H1 (cell line): ENCODE data around the gene CIC. TPM values are rescaled to one million over a fixed set of nuclear protein-coding genes. Genes with fewer than 3 reads are reported as not detected.

Source experiments
- CTCF ChIA-PET: fragments of 300-600 bp; sonication (Branson Sonifier 250); formaldehyde crosslinking; loops from one replicate; lab custom pipeline; 2021; ENCODE audit not compliant: partially characterized antibody; lab: Charles Lee
- POLR2A ChIA-PET: fragments of 300-600 bp; sonication (Branson Sonifier 250); formaldehyde crosslinking; loops from one replicate; lab custom pipeline; 2021; ENCODE audit warnings: inconsistent platforms; ENCODE audit not compliant: partially characterized antibody; lab: Charles Lee
- DNase-seq, 2 experiments: peaks; one replicate each; pipeline versions ENCODE4 v3.0.0 to v3.0.0-alpha.2; 2010 to 2022; ENCODE audit warnings: low spot score in 2 of 2, low read depth in 1 of 2, mixed read lengths in 1 of 2
- FAIRE-seq: peaks from 2 replicates; lab custom pipeline; 2011; peaks lifted over from hg19 to GRCh38; lab: Jason Lieb, UNC
- H2AFZ ChIP-seq: 2 replicates; pipeline ENCODE4 v1.8.1; 2012; ENCODE audit warnings: low read length, inconsistent platforms
- H2AK5ac ChIP-seq: 2 replicates; pipeline ENCODE4 v1.6.1; 2013; ENCODE audit warnings: low read depth, low read length
- H2BK120ac ChIP-seq: replicated peaks from 2 replicates; pipeline ENCODE3; 2013; ENCODE audit warnings: low read depth, low read length, inconsistent platforms
- H2BK12ac ChIP-seq: 2 replicates; pipeline ENCODE4 v1.6.1; 2013; ENCODE audit warnings: low read depth, low read length
- H2BK15ac ChIP-seq: 2 replicates; pipeline ENCODE4 v1.6.1; 2013; ENCODE audit warnings: low read length
- H2BK20ac ChIP-seq: 2 replicates; pipeline ENCODE4 v1.6.1; 2013; ENCODE audit warnings: low read length
- H2BK5ac ChIP-seq: 2 replicates; pipeline ENCODE4 v1.6.1; 2013; ENCODE audit warnings: low read depth, low read length
- H3K14ac ChIP-seq: 2 replicates; pipeline ENCODE4 v1.6.1; 2013; ENCODE audit warnings: inconsistent platforms; ENCODE audit not compliant: insufficient read length
- H3K18ac ChIP-seq: 2 replicates; pipeline ENCODE4 v1.6.1; 2013; ENCODE audit warnings: low read length; ENCODE audit errors: extremely low read depth
- H3K23ac ChIP-seq: 2 replicates; pipeline ENCODE4 v1.6.1; 2013; ENCODE audit warnings: inconsistent platforms; ENCODE audit not compliant: insufficient read length
- H3K23me2 ChIP-seq: 2 replicates; pipeline ENCODE4 v1.6.1; 2013; ENCODE audit warnings: low read depth, low read length
- H3K27ac ChIP-seq: 2 replicates; pipeline ENCODE4 v1.6.1; 2011; ENCODE audit warnings: low read depth, low read length, inconsistent platforms
- H3K27me3 ChIP-seq, 4 experiments: replicated peaks in 1 of 4; 1 replicate in 1 of 4; 2 replicates in 3 of 4; pipeline versions ENCODE4 v1.6.1 to v1.8.1; 2011 to 2013; ENCODE audit warnings: low read length in 3 of 4, mild to moderate bottlenecking in 3 of 4, inconsistent platforms in 2 of 4, mixed read lengths in 2 of 4, moderate library complexity in 1 of 4; ENCODE audit not compliant: control insufficient read depth in 3 of 4, insufficient read depth in 3 of 4; ENCODE audit errors: extremely low read depth in 1 of 4
- H3K36me3 ChIP-seq, 4 experiments: 2 replicates each; pipeline versions ENCODE4 v1.6.1 to v1.8.1; 2011 to 2013; ENCODE audit warnings: mild to moderate bottlenecking in 4 of 4, low read length in 3 of 4, moderate library complexity in 2 of 4, control low read depth in 1 of 4, inconsistent platforms in 1 of 4; ENCODE audit not compliant: insufficient read depth in 4 of 4, control insufficient read depth in 2 of 4
- H3K4ac ChIP-seq: replicated peaks from 2 replicates; pipeline ENCODE3; 2013; ENCODE audit warnings: low read length, low read depth, mixed read lengths, inconsistent platforms; ENCODE audit not compliant: insufficient read length
- H3K4me1 ChIP-seq, 4 experiments: replicated peaks in 1 of 4; 1 replicate in 1 of 4; 2 replicates in 3 of 4; pipeline versions ENCODE4 v1.6.1 to v1.8.1; 2011 to 2013; ENCODE audit warnings: low read length in 3 of 4, inconsistent platforms in 2 of 4, mixed read lengths in 1 of 4; ENCODE audit not compliant: insufficient read depth in 4 of 4, control insufficient read depth in 3 of 4
- H3K4me2 ChIP-seq, 2 experiments: 2 replicates each; pipeline versions ENCODE4 v1.6.1 to v1.8.1; 2011 to 2013; ENCODE audit warnings: low read depth in 2 of 2, low read length in 2 of 2, control low read depth in 1 of 2, inconsistent platforms in 1 of 2, mild to moderate bottlenecking in 1 of 2; ENCODE audit not compliant: insufficient read depth in 1 of 2
- H3K4me3 ChIP-seq, 4 experiments: fragments of 200-600, 300-600 bp in 1 of 4; sonication (generic), shearing (Covaris generic), sonication (Bioruptor Twin) in 1 of 4; 2 replicates each; pipeline versions ENCODE4 v1.5.1 to v1.8.1; 2011 to 2016; ENCODE audit warnings: low read length in 4 of 4, low read depth in 3 of 4, control low read depth in 2 of 4, inconsistent platforms in 2 of 4, mild to moderate bottlenecking in 2 of 4, mixed read lengths in 1 of 4, moderate library complexity in 1 of 4; ENCODE audit not compliant: insufficient read depth in 2 of 4; ENCODE audit errors: extremely low read depth in 1 of 4
- H3K56ac ChIP-seq: replicated peaks from 2 replicates; pipeline ENCODE3; 2013; ENCODE audit warnings: low read depth, mild to moderate bottlenecking, mixed read lengths, low read length, inconsistent platforms; ENCODE audit not compliant: insufficient read length
- H3K79me1 ChIP-seq: 2 replicates; pipeline ENCODE4 v1.6.1; 2013; ENCODE audit warnings: low read depth, low read length, control low read depth
- H3K79me2 ChIP-seq, 2 experiments: 2 replicates each; pipeline versions ENCODE4 v1.6.1 to v1.8.1; 2012 to 2013; ENCODE audit warnings: low read length in 2 of 2, mild to moderate bottlenecking in 2 of 2, inconsistent platforms in 1 of 2; ENCODE audit not compliant: insufficient read depth in 2 of 2, control insufficient read depth in 1 of 2
- H3K9ac ChIP-seq, 4 experiments: replicated peaks in 1 of 4; 1 replicate in 1 of 4; 2 replicates in 3 of 4; pipeline versions ENCODE4 v1.6.1 to v1.8.1; 2011 to 2013; ENCODE audit warnings: low read depth in 3 of 4, low read length in 3 of 4, control low read depth in 2 of 4, mild to moderate bottlenecking in 2 of 4, moderate library complexity in 2 of 4, inconsistent platforms in 1 of 4; ENCODE audit errors: extremely low read depth in 1 of 4
- H3K9me3 ChIP-seq, 2 experiments: 2 replicates each; pipeline versions ENCODE4 v1.6.1 to v1.8.1; 2012 to 2013; ENCODE audit warnings: mild to moderate bottlenecking in 2 of 2, moderate library complexity in 2 of 2, control low read depth in 1 of 2, inconsistent platforms in 1 of 2, low read depth in 1 of 2, low read length in 1 of 2, mixed read lengths in 1 of 2; ENCODE audit not compliant: insufficient read depth in 2 of 2
- H4K20me1 ChIP-seq, 2 experiments: replicated peaks in 1 of 2; 2 replicates each; pipeline versions ENCODE3 to v1.8.1; 2011 to 2013; ENCODE audit warnings: inconsistent platforms in 2 of 2, low read length in 2 of 2, mild to moderate bottlenecking in 1 of 2; ENCODE audit not compliant: insufficient read depth in 2 of 2, control insufficient read depth in 1 of 2
- H4K5ac ChIP-seq: 2 replicates; pipeline ENCODE4 v1.6.1; 2013; ENCODE audit warnings: low read length, low read depth, mixed read lengths, inconsistent platforms; ENCODE audit not compliant: insufficient read length
- H4K8ac ChIP-seq: 2 replicates; pipeline ENCODE4 v1.8.0; 2013; ENCODE audit warnings: mild to moderate bottlenecking, moderate library complexity, low read length, inconsistent platforms; ENCODE audit not compliant: insufficient read depth; ENCODE audit errors: extremely low read depth
- H4K91ac ChIP-seq: replicated peaks from 2 replicates; pipeline ENCODE3; 2013; ENCODE audit warnings: low read length, mixed read lengths, inconsistent platforms; ENCODE audit not compliant: insufficient read length
- BACH1 ChIP-seq: IDR thresholded peaks from 2 replicates; pipeline ENCODE4 v1.6.1; 2012; ENCODE audit warnings: low read length, improper control_type of control experiment
- CTBP2 ChIP-seq: IDR thresholded peaks from 2 replicates; pipeline ENCODE4 v1.7.0; 2011; ENCODE audit warnings: borderline replicate concordance, mild to moderate bottlenecking, moderate library complexity, mixed read lengths, low read length; ENCODE audit not compliant: insufficient read depth, insufficient read length
- HDAC6 ChIP-seq: IDR thresholded peaks from one replicate; pipeline ENCODE4 v1.7.1; 2012; ENCODE audit warnings: low read depth, mild to moderate bottlenecking, inconsistent platforms, low read length, moderate library complexity
- MAX ChIP-seq: IDR thresholded peaks from 2 replicates; pipeline ENCODE4 v1.6.1; 2012; ENCODE audit warnings: inconsistent platforms
- YY1 ChIP-seq: IDR thresholded peaks from 2 replicates; pipeline ENCODE4 v1.6.1; 2011; ENCODE audit warnings: low read depth, mild to moderate bottlenecking, low read length
- WGBS, 2 experiments: shearing (Covaris generic) in 1 of 2; methylation state at CpG; one replicate each; pipeline versions ENCODE4 v1.1.6 to v1.1.7; 2013 to 2015; ENCODE audit warnings: low lambda C conversion rate in 2 of 2, mixed read lengths in 2 of 2, inconsistent platforms in 1 of 2, low coverage in 1 of 2, missing lambda C conversion rate in 1 of 2; ENCODE audit not compliant: insufficient replicate concordance in 2 of 2, insufficient coverage in 1 of 2, insufficient read length in 1 of 2; ENCODE audit errors: extremely low coverage in 1 of 2, missing lambda C conversion rate in 1 of 2; 5-methylcytosine and 5-hydroxymethylcytosine counted together
- polyA plus RNA-seq, 7 experiments: library from polyadenylated mRNA; depleted of rRNA in 3 of 7; stranded (reverse) in 5 of 7; unstranded in 2 of 7; fragments of >200 nt in 5 of 7; fragments of 200-250 nt in 2 of 7; gene quantifications; 1 replicate in 5 of 7; 2 replicates in 1 of 7; 4 replicates in 1 of 7; pipeline versions ENCODE4 v1.2.1 to v1.2.3, GENCODE V29; 2011 to 2013; ENCODE audit warnings: missing spikeins in 2 of 7, mixed read lengths in 2 of 7
- total RNA-seq: library from RNA; stranded (reverse); fragmentation: NEBNext Ultra II Directional; extraction: Animal tissue kit (Norgen Biotek cat#: 25700); gene quantifications from 2 replicates; pipeline ENCODE4 v1.2.1, GENCODE V29; 2021
- TF ChIP-seq, protein P1 (sequence below), 3 experiments: IDR thresholded peaks; 1 replicate in 2 of 3; 2 replicates in 1 of 3; pipeline versions ENCODE4 v1.5.1 to v1.6.1; 2011; ENCODE audit warnings: low read length in 3 of 3, mild to moderate bottlenecking in 3 of 3, inconsistent platforms in 2 of 3, low read depth in 1 of 3, moderate library complexity in 1 of 3; ENCODE audit not compliant: insufficient read depth in 1 of 3; ENCODE audit errors: control extremely low read depth in 1 of 3

The CIC gene
- total and polyA plus RNA-seq, 2 of the 8 experiments (the other 6 are each of a cell fraction or from before 2014, with no cell fraction given), result 13.2 to 43.6 TPM

DNA sequence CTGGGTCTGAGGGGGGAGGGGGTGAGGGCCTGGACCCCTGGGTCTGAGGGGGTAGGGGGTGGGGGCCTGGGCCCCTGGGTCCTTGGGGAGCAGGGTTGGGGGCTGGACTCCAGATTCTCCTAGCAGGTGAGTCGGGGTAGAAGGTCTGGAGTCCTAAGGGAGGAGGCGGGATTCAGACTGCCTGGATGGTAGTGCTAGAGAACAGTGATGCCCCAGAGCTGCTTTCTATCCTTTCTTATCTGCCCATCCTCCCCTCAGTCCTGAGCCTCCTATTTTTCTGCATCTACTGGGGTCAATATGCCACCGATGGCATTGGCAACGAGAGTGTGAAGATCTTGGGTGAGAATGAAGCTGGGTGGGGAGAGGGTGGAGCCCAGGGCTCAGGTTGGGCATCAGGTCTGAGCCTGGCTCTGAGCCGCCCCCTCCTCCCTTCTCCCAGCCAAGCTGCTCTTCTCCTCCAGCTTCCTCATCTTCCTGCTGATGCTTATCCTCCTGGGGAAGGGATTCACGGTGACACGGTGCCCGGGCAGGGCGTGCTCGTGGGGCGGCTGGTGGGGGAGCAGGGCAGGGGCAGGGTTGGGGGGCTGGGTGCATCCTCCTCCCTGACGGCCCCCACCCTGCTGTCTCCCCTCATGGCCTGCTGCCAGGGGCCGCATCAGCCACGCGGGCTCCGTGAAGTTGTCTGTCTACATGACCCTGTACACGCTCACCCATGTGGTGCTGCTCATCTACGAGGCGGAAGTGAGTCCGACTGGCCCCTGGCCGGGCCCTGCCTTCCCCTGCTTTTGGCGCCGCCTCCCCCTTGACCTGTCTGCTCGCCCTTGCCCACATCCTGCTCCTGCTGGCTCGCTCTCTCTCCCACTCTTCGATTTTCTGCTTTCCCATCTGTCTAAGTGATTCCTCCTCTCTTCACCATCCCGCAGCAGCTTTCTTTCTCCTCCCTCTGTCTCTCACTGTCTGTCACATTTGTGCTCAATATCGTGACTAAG lies 47.5 kb downstream of the CIC start:
- H3K4me1 ChIP-seq, result peaks cover 0 to 6% (median 2%) of the 10 kb centered on the region in 4 experiments; a peak in 2 of 7 replicates
- no peak overlapping the region for H2BK20ac ChIP-seq
- TF ChIP-seq MAX (no peak), BACH1 (no peak), HDAC6 (no peak), CTBP2 (no peak), YY1 (no peak)
- TF ChIP-seq, protein P1, sequence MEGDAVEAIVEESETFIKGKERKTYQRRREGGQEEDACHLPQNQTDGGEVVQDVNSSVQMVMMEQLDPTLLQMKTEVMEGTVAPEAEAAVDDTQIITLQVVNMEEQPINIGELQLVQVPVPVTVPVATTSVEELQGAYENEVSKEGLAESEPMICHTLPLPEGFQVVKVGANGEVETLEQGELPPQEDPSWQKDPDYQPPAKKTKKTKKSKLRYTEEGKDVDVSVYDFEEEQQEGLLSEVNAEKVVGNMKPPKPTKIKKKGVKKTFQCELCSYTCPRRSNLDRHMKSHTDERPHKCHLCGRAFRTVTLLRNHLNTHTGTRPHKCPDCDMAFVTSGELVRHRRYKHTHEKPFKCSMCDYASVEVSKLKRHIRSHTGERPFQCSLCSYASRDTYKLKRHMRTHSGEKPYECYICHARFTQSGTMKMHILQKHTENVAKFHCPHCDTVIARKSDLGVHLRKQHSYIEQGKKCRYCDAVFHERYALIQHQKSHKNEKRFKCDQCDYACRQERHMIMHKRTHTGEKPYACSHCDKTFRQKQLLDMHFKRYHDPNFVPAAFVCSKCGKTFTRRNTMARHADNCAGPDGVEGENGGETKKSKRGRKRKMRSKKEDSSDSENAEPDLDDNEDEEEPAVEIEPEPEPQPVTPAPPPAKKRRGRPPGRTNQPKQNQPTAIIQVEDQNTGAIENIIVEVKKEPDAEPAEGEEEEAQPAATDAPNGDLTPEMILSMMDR (IDR thresholded peaks at IDR 0.05; ENCODE audit: control extremely low read depth in 1 of 3, insufficient read depth in 1 of 3, low read depth in 1 of 3, low read length in 3 of 3), result no peak
- H3K56ac ChIP-seq, result no peak overlapping the region
- no peak overlapping the region for H3K14ac ChIP-seq
- H3K79me1 ChIP-seq, result no peaks in the 10 kb centered on the region
- ChIA-PET CTCF (interaction anchor here (0.8 to 2.6 kb wide), 5 partner anchors 13 to 208 kb away, joined by 3 to 8 read pairs (median 3); no protein-coding TSS in a partner anchor), POLR2A (interaction anchor here (0.6 to 1.1 kb wide), 3 partner anchors 12 to 88 kb away, joined by 3 to 4 read pairs (median 3); no protein-coding TSS in a partner anchor)
- no peak overlapping the region; the same call in 1 of the 2 replicates for H4K8ac ChIP-seq
- no peaks in the 10 kb centered on the region for H3K9me3 ChIP-seq
- H3K4ac ChIP-seq, result no peak overlapping the region
- H2BK12ac ChIP-seq, result no peak overlapping the region
- no peak overlapping the region for H3K4me2 ChIP-seq
- no peak for DNase-seq
- H3K4me3 ChIP-seq, result no peak overlapping the region
- H2BK5ac ChIP-seq, result no peak overlapping the region
- 86% methylated on average over 21 of the region's 28 CpGs; no CpG with 5 or more reads in 1 of the 2 experiments for WGBS, 2 experiments
- no peak overlapping the region for H2AK5ac ChIP-seq
- H2AFZ ChIP-seq, result no peak overlapping the region
- no peak overlapping the region for H3K27ac ChIP-seq
- peaks cover 0 to 20% (median 11%) of the 10 kb centered on the region in 4 experiments; a peak in 5 of 7 replicates for H3K27me3 ChIP-seq
- H3K36me3 ChIP-seq, result no peaks in the 10 kb centered on the region
- no peak overlapping the region for H2BK15ac ChIP-seq
- peaks cover 6% of the 10 kb centered on the region; the same call in 1 of the 2 replicates for H3K23me2 ChIP-seq
- H3K23ac ChIP-seq, result no peak overlapping the region
- H4K20me1 ChIP-seq, result no peaks in the 10 kb centered on the region
- H4K5ac ChIP-seq, result no peak overlapping the region
- H3K79me2 ChIP-seq, result no peaks in the 10 kb centered on the region
- no peak overlapping the region for H4K91ac ChIP-seq
- no peak overlapping the region for H2BK120ac ChIP-seq
- H3K18ac ChIP-seq, result no peak overlapping the region; the same call in 1 of the 2 replicates
- FAIRE-seq, result no peak
- H3K9ac ChIP-seq, result no peak overlapping the region
